Measurements from ENCODE around the gene C1orf159. TPM values are rescaled to one million over a fixed set of nuclear protein-coding genes. Genes with fewer than 3 reads are reported as not detected.

C1orf159 gene
- total and polyA plus RNA-seq, 4 donors = 3.9 to 7.0 (median 4.7) TPM

DNA sequence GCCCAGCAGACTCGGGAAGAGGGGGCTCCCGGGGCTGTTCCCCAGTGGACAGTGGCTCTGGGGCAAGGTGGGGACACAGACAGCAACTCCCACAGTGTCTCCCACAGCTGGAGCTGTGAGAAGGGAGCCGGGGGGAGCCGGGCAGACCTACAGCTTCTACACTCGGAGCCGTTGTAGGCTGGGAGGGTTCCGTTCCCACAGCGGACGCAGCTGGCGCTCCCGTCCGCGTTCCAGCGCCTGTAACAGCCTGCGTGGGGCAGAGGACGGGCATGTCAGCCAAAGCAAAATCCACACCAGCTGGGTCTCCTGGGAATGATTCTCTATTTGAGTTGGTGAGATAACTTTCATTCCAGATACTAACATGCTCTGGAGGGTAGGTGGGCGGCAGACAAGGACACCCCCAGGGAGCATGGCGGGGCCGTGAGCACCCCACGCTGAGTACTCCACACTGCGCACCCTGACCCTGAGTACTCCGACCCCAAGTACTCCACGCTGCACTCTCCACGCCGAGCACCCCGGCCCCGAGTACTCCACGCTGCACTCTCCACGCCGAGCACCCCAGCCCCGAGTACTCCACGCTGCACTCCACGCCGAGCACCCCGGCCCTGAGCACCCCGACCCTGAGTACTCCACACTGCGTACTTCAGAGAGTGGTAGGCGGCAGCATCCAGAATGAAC is 28.4 kb downstream of the C1orf159 start:
- TF ChIP-seq, protein P1, sequence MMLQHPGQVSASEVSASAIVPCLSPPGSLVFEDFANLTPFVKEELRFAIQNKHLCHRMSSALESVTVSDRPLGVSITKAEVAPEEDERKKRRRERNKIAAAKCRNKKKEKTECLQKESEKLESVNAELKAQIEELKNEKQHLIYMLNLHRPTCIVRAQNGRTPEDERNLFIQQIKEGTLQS (IDR thresholded peaks at IDR 0.05) = no peak
- TF ChIP-seq TAF1 (conservative IDR thresholded peaks at IDR 0.05) = no peak
- TF ChIP-seq NR2F2 (IDR thresholded peaks at IDR 0.05) = no peak
- no peak for TF ChIP-seq RAD21 (IDR thresholded peaks at IDR 0.05)
- no peak for TF ChIP-seq HNF4A (conservative IDR thresholded peaks at IDR 0.05)
- TF ChIP-seq, protein P2, sequence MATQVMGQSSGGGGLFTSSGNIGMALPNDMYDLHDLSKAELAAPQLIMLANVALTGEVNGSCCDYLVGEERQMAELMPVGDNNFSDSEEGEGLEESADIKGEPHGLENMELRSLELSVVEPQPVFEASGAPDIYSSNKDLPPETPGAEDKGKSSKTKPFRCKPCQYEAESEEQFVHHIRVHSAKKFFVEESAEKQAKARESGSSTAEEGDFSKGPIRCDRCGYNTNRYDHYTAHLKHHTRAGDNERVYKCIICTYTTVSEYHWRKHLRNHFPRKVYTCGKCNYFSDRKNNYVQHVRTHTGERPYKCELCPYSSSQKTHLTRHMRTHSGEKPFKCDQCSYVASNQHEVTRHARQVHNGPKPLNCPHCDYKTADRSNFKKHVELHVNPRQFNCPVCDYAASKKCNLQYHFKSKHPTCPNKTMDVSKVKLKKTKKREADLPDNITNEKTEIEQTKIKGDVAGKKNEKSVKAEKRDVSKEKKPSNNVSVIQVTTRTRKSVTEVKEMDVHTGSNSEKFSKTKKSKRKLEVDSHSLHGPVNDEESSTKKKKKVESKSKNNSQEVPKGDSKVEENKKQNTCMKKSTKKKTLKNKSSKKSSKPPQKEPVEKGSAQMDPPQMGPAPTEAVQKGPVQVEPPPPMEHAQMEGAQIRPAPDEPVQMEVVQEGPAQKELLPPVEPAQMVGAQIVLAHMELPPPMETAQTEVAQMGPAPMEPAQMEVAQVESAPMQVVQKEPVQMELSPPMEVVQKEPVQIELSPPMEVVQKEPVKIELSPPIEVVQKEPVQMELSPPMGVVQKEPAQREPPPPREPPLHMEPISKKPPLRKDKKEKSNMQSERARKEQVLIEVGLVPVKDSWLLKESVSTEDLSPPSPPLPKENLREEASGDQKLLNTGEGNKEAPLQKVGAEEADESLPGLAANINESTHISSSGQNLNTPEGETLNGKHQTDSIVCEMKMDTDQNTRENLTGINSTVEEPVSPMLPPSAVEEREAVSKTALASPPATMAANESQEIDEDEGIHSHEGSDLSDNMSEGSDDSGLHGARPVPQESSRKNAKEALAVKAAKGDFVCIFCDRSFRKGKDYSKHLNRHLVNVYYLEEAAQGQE (IDR thresholded peaks at IDR 0.05) = no peak
- TF ChIP-seq, protein P3, sequence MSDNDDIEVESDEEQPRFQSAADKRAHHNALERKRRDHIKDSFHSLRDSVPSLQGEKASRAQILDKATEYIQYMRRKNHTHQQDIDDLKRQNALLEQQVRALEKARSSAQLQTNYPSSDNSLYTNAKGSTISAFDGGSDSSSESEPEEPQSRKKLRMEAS (IDR thresholded peaks at IDR 0.05) = no peak
- TF ChIP-seq RXRA (IDR thresholded peaks at IDR 0.05) = no peak
- TF ChIP-seq, protein P4, sequence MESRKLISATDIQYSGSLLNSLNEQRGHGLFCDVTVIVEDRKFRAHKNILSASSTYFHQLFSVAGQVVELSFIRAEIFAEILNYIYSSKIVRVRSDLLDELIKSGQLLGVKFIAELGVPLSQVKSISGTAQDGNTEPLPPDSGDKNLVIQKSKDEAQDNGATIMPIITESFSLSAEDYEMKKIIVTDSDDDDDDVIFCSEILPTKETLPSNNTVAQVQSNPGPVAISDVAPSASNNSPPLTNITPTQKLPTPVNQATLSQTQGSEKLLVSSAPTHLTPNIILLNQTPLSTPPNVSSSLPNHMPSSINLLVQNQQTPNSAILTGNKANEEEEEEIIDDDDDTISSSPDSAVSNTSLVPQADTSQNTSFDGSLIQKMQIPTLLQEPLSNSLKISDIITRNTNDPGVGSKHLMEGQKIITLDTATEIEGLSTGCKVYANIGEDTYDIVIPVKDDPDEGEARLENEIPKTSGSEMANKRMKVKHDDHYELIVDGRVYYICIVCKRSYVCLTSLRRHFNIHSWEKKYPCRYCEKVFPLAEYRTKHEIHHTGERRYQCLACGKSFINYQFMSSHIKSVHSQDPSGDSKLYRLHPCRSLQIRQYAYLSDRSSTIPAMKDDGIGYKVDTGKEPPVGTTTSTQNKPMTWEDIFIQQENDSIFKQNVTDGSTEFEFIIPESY (IDR thresholded peaks at IDR 0.05) = no peak
- TF ChIP-seq HNF4G (IDR thresholded peaks at IDR 0.05) = no peak
- no peak for TF ChIP-seq YY1 (IDR thresholded peaks at IDR 0.05)
- no peak for TF ChIP-seq JUND (IDR thresholded peaks at IDR 0.05)
- no peak for TF ChIP-seq FOXA2 (IDR thresholded peaks at IDR 0.05)
- TF ChIP-seq FOXA1 (IDR thresholded peaks at IDR 0.05) = no peak
- TF ChIP-seq, protein P5, sequence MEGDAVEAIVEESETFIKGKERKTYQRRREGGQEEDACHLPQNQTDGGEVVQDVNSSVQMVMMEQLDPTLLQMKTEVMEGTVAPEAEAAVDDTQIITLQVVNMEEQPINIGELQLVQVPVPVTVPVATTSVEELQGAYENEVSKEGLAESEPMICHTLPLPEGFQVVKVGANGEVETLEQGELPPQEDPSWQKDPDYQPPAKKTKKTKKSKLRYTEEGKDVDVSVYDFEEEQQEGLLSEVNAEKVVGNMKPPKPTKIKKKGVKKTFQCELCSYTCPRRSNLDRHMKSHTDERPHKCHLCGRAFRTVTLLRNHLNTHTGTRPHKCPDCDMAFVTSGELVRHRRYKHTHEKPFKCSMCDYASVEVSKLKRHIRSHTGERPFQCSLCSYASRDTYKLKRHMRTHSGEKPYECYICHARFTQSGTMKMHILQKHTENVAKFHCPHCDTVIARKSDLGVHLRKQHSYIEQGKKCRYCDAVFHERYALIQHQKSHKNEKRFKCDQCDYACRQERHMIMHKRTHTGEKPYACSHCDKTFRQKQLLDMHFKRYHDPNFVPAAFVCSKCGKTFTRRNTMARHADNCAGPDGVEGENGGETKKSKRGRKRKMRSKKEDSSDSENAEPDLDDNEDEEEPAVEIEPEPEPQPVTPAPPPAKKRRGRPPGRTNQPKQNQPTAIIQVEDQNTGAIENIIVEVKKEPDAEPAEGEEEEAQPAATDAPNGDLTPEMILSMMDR (IDR thresholded peaks at IDR 0.05; ENCODE audit: low read depth, low read length, missing input control) = no peak
- no peak for TF ChIP-seq SP1 (IDR thresholded peaks at IDR 0.05)
- no peak for TF ChIP-seq EGR1 (IDR thresholded peaks at IDR 0.05; ENCODE audit: low read depth in 2 of 2)
- TF ChIP-seq GABPA (IDR thresholded peaks at IDR 0.05 in 1 of 2, conservative IDR thresholded peaks at IDR 0.05 in 1 of 2) = no peak
- DNase-seq (ENCODE audit: low spot score) = no peak
- no peaks in the 10 kb centered on the region for H3K36me3 ChIP-seq (ENCODE audit: control insufficient read depth in 4 of 4, insufficient read depth in 3 of 4, low read depth in 1 of 4, low read length in 3 of 4)

More for the DNA sequence above, 28.4 kb downstream of the C1orf159 start:
- H3K4me3 ChIP-seq (ENCODE audit: low read depth in 1 of 3, low read length in 3 of 3) = no peak overlapping the region
- H3K27ac ChIP-seq (ENCODE audit: low read depth in 1 of 2, low read length in 2 of 2) = no peak overlapping the region
- H3K9me3 ChIP-seq (ENCODE audit: control insufficient read depth in 4 of 4, low read length in 3 of 4) = no peaks in the 10 kb centered on the region
- H3K4me1 ChIP-seq (ENCODE audit: control insufficient read depth in 4 of 4, insufficient read depth in 4 of 4, low read length in 3 of 4) = no peaks in the 10 kb centered on the region
- H3K9ac ChIP-seq (ENCODE audit: low read depth in 1 of 2, low read length in 2 of 2) = no peak overlapping the region
- WGBS = 95% methylated on average over 38 of the region's 38 CpGs
- no peaks in the 10 kb centered on the region for H3K27me3 ChIP-seq (ENCODE audit: control insufficient read depth in 4 of 4, insufficient read depth in 4 of 4, low read length in 3 of 4)

Data from liver (tissue), 9 donors.